Measurements from ENCODE around the gene TNFSF4.
"Not testable (repeated sequence)": the region's sequence is repeated elsewhere in the genome, so short reads cannot be mapped to it uniquely, and the experiment has no call there.

TNFSF4 gene, protein sequence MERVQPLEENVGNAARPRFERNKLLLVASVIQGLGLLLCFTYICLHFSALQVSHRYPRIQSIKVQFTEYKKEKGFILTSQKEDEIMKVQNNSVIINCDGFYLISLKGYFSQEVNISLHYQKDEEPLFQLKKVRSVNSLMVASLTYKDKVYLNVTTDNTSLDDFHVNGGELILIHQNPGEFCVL

DNA sequence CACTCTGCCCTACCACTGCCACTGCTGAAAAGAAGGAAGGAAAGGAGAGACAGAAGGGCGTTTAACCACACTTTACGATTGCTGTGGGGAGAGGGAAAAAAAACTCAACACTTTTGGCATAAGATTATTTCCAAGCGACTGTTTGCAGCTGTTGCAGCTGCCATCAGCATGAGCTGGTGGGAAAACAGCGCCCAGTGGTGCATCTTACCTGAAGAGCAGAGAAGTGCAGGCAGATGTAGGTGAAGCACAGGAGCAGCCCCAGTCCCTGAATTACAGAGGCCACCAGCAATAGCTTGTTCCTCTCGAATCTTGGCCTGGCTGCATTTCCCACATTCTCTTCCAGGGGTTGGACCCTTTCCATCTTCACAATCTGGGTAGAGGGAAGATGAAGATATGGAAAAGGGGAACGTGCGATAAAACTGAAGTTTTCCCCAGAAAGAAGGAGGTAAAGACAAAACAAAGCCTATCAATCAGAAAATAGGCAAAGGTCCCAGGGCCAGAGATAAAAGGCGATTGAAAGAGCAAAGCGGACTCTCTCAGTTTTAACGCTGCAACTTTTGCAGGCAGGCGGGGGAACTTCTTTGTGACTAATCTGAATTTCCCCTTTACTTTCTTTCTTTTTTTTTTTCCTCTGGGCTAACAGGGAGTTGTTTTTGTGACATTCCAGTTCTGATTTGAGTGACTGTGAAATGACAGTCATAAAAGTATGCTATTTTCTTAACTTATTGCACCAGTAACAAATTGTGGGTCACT lies at the start of gene TNFSF4:
Gene TNFSF4, minus strand, starts transcription at position 516 of the 753 bp plus-strand sequence. Its CDS starts 155 bp downstream, at position 361.
- no peak for DNase-seq

DNA sequence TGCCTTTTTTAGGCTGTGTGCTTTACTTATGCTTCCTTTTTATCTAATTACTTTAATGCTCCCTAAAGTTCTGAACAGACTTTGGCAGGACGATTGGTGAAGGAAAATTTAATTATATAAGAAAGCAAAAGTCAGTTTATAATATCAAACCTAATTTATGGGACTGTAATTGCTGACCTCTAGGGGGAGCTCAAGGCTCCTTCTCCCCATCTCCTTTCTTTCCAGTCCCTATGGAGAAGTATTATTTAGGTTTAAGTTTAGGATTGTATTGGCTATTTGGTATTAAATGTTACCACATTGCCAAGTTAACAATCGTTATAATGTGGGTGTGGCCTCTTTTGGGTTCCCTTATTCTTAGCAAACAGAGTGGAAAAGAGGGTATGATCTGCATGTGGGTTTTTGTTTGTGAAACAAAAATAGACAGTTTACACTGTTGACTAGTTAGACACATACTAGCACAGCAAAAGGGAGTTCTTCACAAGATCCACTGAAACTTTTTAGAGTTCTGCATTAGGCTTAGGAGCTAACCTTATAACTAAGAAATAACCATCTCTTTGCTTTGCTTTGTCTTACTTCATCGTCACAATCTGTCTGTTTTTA lies 48.2 kb upstream of the TNFSF4 start:
- no peak for DNase-seq

GRCh38 chr1:173253046-173253445 lies 45.9 kb upstream of the TNFSF4 start:
- DNase-seq = no peak

- no peak for DNase-seq
Observed at GRCh38 chr1:173249349-173249748, 42.2 kb upstream of the TNFSF4 start.

DNA sequence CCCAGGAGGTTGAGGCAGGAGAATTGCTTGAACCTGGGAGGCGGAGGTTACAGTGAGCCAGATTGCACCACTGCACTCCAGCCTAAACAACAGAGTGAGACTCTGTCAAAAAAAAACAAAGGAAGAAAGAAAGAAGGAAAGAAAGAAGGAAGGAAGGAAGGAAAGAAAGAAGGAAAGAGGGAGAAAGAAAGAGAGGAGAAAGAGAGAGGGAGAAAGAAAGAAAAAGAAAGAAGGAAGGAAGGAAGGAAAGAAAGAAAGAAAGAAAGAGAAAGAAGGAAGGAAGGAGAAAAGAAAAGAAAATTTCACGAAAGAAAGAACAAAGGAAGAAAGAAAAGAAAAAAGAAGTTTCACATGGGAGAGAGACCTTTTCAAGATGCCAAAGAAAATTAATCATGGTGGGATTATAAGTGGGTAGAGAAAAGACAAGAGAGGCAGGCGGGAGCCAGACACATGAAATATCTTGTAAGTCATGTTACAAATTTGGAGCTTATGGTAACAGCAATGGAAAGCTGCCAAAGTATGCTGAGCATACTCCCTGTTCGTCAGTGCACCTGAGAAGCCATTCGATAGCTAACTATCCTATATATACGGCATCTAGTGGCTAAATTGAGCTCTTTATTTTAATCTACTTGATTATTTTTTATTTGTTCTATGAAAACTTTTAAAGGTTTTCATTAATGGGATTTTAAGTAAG lies 41.3 kb upstream of the TNFSF4 start:
- no peak for DNase-seq

- DNase-seq = no peak
Observed at GRCh38 chr1:173245892-173246291, 38.8 kb upstream of the TNFSF4 start.

DNA sequence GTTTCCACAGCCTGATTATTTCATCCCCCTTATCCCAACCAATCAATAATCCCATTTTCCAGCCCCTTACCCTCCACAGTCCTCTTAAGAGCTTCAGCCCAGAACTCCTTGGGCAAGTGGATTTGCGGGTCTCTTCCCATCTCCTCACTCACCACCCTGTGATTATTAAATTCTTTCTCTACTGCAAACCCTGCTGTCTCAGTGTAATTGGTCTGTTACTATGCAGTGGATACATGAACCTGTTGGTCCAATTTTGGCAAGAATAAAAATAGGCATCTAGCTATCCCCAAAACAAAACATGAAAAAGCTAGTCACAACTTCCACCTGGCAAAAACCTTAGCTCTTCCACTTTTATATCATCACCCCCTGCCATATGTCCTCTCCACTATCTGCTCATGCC lies 36.2 kb upstream of the TNFSF4 start:
- no peak for DNase-seq

DNA sequence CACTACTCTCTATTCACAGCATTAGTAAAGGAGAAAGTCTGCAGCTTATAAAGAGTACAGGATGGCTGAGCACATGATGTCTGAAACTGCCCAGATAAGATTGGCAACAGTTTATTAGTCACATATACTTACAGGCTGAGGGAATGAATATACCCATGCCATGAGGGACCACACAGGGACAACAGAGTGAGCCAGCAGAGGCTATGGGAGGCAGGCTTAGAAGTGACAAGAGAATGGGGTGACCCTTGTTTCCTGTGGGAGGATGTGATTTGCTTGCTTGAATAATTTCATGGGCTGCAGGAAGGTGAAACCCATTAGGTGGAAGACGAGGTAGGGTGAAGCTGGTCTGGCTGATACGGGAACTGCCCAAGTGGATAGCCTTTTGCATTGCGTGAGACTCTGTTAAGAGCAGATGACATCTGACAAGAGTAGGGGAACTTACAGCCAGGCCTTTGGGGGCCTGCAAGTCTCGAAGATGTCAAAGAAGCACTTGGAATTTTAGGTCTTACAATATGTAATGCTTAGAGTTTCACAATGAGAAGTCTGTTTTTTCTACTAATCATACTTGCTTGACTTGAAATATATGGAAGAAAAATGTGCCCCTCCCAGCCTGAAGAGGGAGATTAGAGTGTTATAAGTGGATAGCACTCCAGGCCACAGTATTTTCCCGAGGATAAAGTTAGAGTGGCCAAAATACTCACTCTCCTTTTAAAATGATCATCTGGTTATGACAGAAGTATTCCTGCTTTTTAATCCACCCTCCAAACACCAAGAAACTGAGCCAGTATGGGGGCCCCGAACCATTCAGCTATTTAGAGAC lies 34.6 kb upstream of the TNFSF4 start:
- DNase-seq = no peak

GRCh38 chr1:173240609-173241008 lies 33.5 kb upstream of the TNFSF4 start:
- no peak for DNase-seq

DNA sequence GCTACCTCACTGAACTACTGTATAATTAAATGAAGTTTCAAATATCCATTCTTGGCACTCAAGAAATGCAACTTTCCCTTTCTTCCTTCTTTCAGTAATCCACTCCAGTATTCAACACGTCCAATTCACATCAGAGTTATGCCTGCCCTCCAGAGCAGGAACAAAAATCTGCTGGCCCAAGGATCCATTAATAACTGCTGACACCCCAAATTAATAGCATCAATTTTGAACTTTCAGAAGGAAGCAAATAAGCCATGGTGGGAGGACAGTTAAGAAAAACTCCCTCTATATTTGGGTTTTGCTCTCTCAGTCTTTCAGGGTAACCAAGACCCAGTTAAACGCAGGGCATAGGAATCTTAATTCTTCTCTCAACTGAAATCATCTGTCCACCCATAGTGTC lies 31.9 kb upstream of the TNFSF4 start:
- DNase-seq = no peak

DNA sequence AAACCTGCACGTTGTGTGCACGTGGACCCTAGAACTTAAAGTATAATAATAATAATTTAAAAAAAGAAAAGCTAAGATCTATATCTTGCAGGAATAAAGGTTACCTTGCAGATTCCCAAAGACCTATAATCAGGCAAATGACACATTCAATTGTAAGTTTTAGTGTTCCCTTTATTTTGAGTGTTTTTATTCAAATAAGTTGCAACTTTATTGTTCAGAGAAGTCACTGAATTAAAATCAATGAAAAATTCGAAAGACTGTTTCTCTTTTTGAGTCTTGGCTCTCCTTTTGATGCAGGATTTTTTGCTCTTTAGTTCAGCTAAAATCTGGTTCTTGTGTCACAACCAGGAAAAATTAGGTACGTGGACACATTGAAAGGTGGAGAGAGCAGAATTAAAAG lies 27.8 kb upstream of the TNFSF4 start:
- DNase-seq = no peak

DNA sequence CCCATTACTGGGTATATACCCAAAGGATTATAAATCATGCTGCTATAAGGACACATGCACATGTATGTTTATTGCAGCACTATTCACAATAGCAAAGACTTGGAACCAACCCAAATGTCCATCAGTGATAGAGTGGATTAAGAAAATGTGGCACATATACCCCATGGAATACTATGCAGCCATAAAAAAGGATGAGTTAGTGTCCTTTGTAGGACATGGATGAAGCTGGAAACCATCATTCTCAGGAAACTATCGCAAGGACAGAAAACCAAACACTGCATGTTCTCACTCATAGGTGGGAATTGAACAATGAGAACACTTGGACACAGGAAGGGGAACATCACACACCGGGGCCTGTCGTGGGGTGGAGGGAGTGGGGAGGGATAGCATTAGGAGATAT lies 27.3 kb upstream of the TNFSF4 start:
- not testable (repeated sequence) for DNase-seq

- not testable (repeated sequence) for DNase-seq
Observed at GRCh38 chr1:173229031-173229430, 21.9 kb upstream of the TNFSF4 start.

DNA sequence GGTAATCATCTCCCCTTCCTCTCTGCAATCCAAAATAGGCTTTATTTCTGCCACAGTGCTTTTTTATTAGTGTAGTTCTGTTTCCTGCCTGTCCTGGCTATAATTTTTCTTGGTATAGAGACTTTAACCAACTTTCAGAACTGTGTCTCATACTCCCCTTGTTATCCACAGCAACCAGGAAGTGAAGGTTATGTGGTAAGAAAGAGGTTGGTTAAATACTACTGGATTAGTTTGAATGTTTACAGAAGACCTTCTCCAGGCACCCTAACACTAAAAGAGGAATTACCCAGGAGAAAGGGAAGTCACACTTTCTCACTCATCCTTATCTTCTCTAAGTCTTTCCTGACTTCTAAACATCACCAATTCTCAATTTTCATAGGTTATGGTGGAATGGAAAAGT lies 17.8 kb upstream of the TNFSF4 start:
- no peak for DNase-seq

GRCh38 chr1:173224280-173224892 lies 17.3 kb upstream of the TNFSF4 start:
- no peak for DNase-seq

- no peak for DNase-seq
Observed at GRCh38 chr1:173223031-173223380, 15.9 kb upstream of the TNFSF4 start.

DNA sequence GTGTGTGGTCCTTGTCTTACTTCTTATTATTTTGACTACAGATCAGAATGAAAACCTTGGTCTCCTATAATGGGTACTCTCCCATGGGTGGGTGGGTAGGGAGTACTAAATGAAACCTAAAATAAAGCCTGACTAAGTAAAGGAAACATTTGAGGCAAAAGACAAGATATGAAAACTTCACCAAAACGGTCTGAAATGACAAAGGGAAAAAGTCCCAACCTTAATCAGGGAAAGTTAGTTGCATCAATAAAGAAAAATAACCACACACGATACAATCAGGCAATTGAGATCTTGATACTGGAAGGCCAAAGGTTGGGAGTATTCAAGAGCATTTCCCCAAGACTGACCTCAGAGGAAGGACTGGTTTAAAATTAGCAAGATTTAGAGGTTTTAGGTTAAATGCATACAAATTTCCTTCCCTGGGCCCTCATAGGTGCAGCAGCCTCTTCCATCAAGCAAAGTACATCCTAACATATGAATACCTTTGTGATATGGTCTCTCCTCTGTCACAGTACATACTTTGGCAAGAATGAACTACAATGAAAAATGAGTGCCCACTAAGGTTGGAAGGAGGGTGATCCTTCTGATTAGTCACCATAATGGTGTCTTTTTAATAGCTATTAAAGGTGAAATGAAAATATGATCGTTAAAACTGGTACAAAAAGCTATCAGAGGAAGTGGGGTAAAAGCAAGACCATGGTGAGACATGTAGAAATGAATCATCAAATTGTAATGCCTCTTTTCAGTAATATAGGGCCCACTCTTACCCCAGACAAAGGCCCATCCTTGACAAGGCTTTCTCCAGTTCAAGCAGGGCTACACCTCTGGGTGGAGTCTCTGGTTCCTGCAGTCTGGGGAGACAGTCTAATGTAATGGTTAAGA lies 15.3 kb upstream of the TNFSF4 start:
- no peak for DNase-seq

DNA sequence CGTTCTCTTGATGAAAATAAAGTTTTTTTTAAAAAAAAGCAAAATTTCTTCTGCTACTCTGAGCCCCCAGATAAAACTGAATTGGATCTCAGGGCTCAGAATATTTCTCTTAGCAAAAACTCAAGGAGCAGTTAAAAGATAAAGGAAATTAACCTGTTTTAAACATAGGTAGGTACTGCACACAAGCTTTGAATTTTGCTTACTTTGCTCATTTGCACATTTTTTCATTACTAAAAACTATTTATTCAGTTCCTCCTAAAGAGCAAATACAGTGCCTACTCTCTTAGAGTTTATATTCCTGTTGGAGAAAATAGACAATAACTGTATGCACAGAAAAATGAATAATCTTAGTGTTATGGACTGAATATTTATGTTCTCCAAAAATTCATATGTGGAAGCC lies 13.0 kb upstream of the TNFSF4 start:
- DNase-seq = no peak

- DNase-seq = no peak
Observed at GRCh38 chr1:173213665-173214064, 6.5 kb upstream of the TNFSF4 start.

- no peak for DNase-seq
Observed at GRCh38 chr1:173212952-173213491, 5.9 kb upstream of the TNFSF4 start.

- DNase-seq = no peak
Observed at GRCh38 chr1:173210716-173211231, 3.6 kb upstream of the TNFSF4 start.
